K562 (cell line): ENCODE measurements around the gene PDE4D. TPM values are rescaled to one million over a fixed set of nuclear protein-coding genes. Genes with fewer than 3 reads are reported as not detected.

ENCODE experiments used
- ATAC-seq: fragments of 200-7000 bp; cut with Tn5 transposase; 3 replicates; pipeline ENCODE4 v1.9.1; 2020; ENCODE audit warnings: moderate library complexity
- BruUV-seq: library from RNA; stranded (reverse); fragments of 400-500 nt; replicated peaks from 2 replicates; lab custom pipeline; 2021; lab: Mats Ljungman, UMichigan
- CTCF ChIA-PET: fragments of 300-600 bp; formaldehyde crosslinking; extraction: SDS; loops from one replicate; lab custom pipeline; 2021; ENCODE audit warnings: low intra/inter-chr PET ratio; lab: Yijun Ruan, JAX
- POLR2A ChIA-PET: fragments of 300-600, 350-650 bp; sonication (Branson Sonifier 250); formaldehyde crosslinking; extraction: SDS; loops from one replicate; lab custom pipeline; 2021; ENCODE audit warnings: antibody characterized with exemption, inconsistent platforms; lab: Yijun Ruan, JAX
- DNase-seq, 4 experiments: peaks; one replicate each; pipeline versions ENCODE4 v3.0.0 to v3.0.0-alpha.2; 2011 to 2018; ENCODE audit warnings: low spot score in 3 of 4, mixed read lengths in 3 of 4; ENCODE audit errors: extremely low read depth in 1 of 4
- FAIRE-seq: peaks from 2 replicates; lab custom pipeline; 2011; peaks lifted over from hg19 to GRCh38; lab: Jason Lieb, UNC
- H2AFZ ChIP-seq: 2 replicates; pipeline ENCODE4 v1.6.0; 2011; ENCODE audit warnings: low read depth, low read length, control low read depth, inconsistent platforms
- H3K27ac ChIP-seq: fragments of 200-600 bp; 3 replicates; pipeline ENCODE4 v1.8.0; 2011; ENCODE audit warnings: low read depth, mild to moderate bottlenecking, control low read depth, inconsistent platforms, low read length, moderate library complexity, mixed read lengths; ENCODE audit errors: extremely low read depth
- H3K27me3 ChIP-seq, 2 experiments: fragments of 300-600 bp in 1 of 2; 2 replicates in 1 of 2; 3 replicates in 1 of 2; pipeline versions ENCODE4 v1.6.0 to v1.8.0; 2011; ENCODE audit warnings: inconsistent platforms in 2 of 2, low read length in 2 of 2, mild to moderate bottlenecking in 1 of 2, mixed read lengths in 1 of 2, moderate library complexity in 1 of 2; ENCODE audit not compliant: control insufficient read depth in 2 of 2, insufficient read depth in 2 of 2
- H3K36me3 ChIP-seq: fragments of 300-600 bp; 3 replicates; pipeline ENCODE4 v1.8.0; 2011; ENCODE audit warnings: mild to moderate bottlenecking, low read length, inconsistent platforms; ENCODE audit not compliant: control insufficient read depth, insufficient read depth
- H3K4me1 ChIP-seq, 2 experiments: fragments of 200-600 bp in 1 of 2; replicated peaks in 1 of 2; 2 replicates in 1 of 2; 3 replicates in 1 of 2; pipeline versions ENCODE4 v1.5.1 to v1.8.0; 2011; ENCODE audit warnings: inconsistent platforms in 2 of 2, low read length in 2 of 2, mild to moderate bottlenecking in 1 of 2, mixed read lengths in 1 of 2, moderate library complexity in 1 of 2; ENCODE audit not compliant: control insufficient read depth in 2 of 2, insufficient read depth in 2 of 2
- H3K4me2 ChIP-seq: 2 replicates; pipeline ENCODE4 v1.6.1; 2011; ENCODE audit warnings: low read length, control low read depth, inconsistent platforms, mixed read lengths; ENCODE audit not compliant: insufficient read depth
- H3K4me3 ChIP-seq: fragments of 200-600 bp; sonication (generic), shearing (Covaris generic); 2 replicates; pipeline ENCODE4 v1.5.1; 2016; ENCODE audit warnings: control low read depth, inconsistent platforms
- H3K79me2 ChIP-seq: fragments of 200-600 bp; 3 replicates; pipeline ENCODE4 v1.8.0; 2011; ENCODE audit warnings: low read length, inconsistent platforms; ENCODE audit not compliant: control insufficient read depth, insufficient read depth
- H3K9ac ChIP-seq, 2 experiments: 2 replicates each; pipeline versions ENCODE4 v1.6.0 to v1.6.1; 2011; ENCODE audit warnings: low read depth in 2 of 2, low read length in 2 of 2, control low read depth in 1 of 2, inconsistent platforms in 1 of 2, mild to moderate bottlenecking in 1 of 2, mixed read lengths in 1 of 2; ENCODE audit not compliant: insufficient read depth in 1 of 2
- H3K9me1 ChIP-seq: one replicate; pipeline ENCODE4 v1.6.0; 2011; ENCODE audit warnings: inconsistent platforms, mild to moderate bottlenecking, low read length, moderate library complexity; ENCODE audit not compliant: control insufficient read depth, insufficient read depth
- H3K9me3 ChIP-seq: replicated peaks from 2 replicates; pipeline ENCODE4 v1.5.1; 2011; ENCODE audit warnings: low read depth, low read length, inconsistent platforms; ENCODE audit not compliant: control insufficient read depth, insufficient read depth
- H4K20me1 ChIP-seq: replicated peaks from 2 replicates; pipeline ENCODE4 v1.6.1; 2011; ENCODE audit warnings: low read length, inconsistent platforms, mixed read lengths; ENCODE audit not compliant: control insufficient read depth, insufficient read depth
- CEBPG ChIP-seq, 3 experiments: fragments of 200-800 bp in 1 of 3; sonication (Bioruptor generic) in 1 of 3; sonication (generic) in 1 of 3; formaldehyde crosslinking in 1 of 3; IDR thresholded peaks in 2 of 3; conservative IDR thresholded peaks in 1 of 3; 2 replicates each; pipeline versions ENCODE4 v1.6.1 to v1.8.0; 2016 to 2022; ENCODE audit warnings: missing compliant biosample characterization in 2 of 3, missing genetic modification characterization in 2 of 3, mild to moderate bottlenecking in 1 of 3, missing genetic modification reagents in 1 of 3
- ELF2 ChIP-seq: fragments of 250-450 bp; sonication (Bioruptor Pico); IDR thresholded peaks from 2 replicates; pipeline ENCODE4 v1.5.0; 2021; ENCODE audit warnings: mild to moderate bottlenecking
- ZNF324 ChIP-seq: fragments of 250-450 bp; sonication (Bioruptor Pico); IDR thresholded peaks from 2 replicates; pipeline ENCODE4 v1.4.0; 2020; ENCODE audit warnings: mild to moderate bottlenecking
- ZNF436 ChIP-seq: fragments of 250-450, 450-650 bp; sonication (Bioruptor Pico); formaldehyde crosslinking; IDR thresholded peaks from 2 replicates; pipeline ENCODE4 v1.7.0; 2020; ENCODE audit warnings: mild to moderate bottlenecking
- WGBS: fragments of 100-300 bp; shearing (Covaris generic); methylation state at CpG from one replicate; pipeline ENCODE4 v1.1.6; 2016; ENCODE audit warnings: low coverage, mixed read lengths; ENCODE audit not compliant: insufficient coverage; ENCODE audit errors: missing lambda C conversion rate; 5-methylcytosine and 5-hydroxymethylcytosine counted together
- in situ Hi-C: fragments of 300-500 bp; cut with MboI; formaldehyde crosslinking; loops from 4 replicates; pipeline ENCODE4 v1.15.0; 2018; ENCODE audit warnings: inconsistent platforms, mixed read lengths
- intact Hi-C: fragments of 100-400 bp; cut with micrococcal nuclease; formaldehyde crosslinking; loops from 2 replicates; pipeline ENCODE4 v1.14.2; 2022
- polyA plus RNA-seq, 8 experiments: library from polyadenylated mRNA; depleted of rRNA in 4 of 8; stranded (reverse) in 5 of 8; unstranded in 3 of 8; fragments of >200 nt; fragmentation: Nextera tagmentation in 2 of 8; fragmentation: Illumina TruSeq in 1 of 8; extraction: Ambion mirVana in 2 of 8; extraction: Trizol in 1 of 8; gene quantifications; 2 replicates each; pipeline versions ENCODE4 v1.2.1 to v1.2.3, GENCODE V29; 2011 to 2014; ENCODE audit warnings: inconsistent platforms in 1 of 8, missing spikeins in 1 of 8
- total RNA-seq, 7 experiments: library from RNA; depleted of rRNA in 6 of 7; stranded (reverse); fragments of >200 nt in 6 of 7; fragmentation: Illumina TruSeq in 2 of 7; extraction: Trizol in 2 of 7; gene quantifications; 2 replicates each; pipeline versions ENCODE4 v1.2.1 to v1.2.3, GENCODE V29; 2011 to 2021; ENCODE audit warnings: low replicate concordance in 1 of 7
- TF ChIP-seq, protein P1 (sequence below), 2 experiments: IDR thresholded peaks in 1 of 2; conservative IDR thresholded peaks in 1 of 2; 2 replicates each; pipeline ENCODE4 v1.6.1; 2016; ENCODE audit warnings: low read depth in 2 of 2, mild to moderate bottlenecking in 1 of 2, missing compliant biosample characterization in 1 of 2, missing genetic modification characterization in 1 of 2, moderate library complexity in 1 of 2

The PDE4D gene
- total and polyA plus RNA-seq, 9 of the 15 experiments (the other 6 are each of a cell fraction or from before 2014, with no cell fraction given): 0.04 to 0.46 (median 0.13) TPM

DNA sequence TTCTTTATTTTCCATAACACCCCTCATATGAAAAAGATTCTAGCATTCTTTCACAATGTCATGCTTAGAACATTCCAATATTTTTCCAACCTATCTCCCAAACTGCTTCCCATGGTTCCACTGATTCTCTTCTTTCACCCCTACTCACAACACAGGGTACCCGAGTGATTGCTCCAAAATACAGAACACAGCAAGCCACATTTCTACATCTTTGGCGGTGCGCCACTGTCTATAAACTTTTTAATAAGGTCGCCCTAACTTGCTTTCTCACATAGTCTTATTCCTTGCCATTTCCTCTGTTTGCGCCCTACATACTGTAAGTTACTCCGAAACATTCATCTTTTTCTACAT lies 793.6 kb downstream of the PDE4D start:
- Histone ChIP-seq H3K27ac (no peak overlapping the region), H3K36me3 (no peaks in the 10 kb centered on the region), H3K4me2 (no peak overlapping the region), H3K9me3 (no peaks in the 10 kb centered on the region), H3K4me3 (no peak overlapping the region), H4K20me1 (no peaks in the 10 kb centered on the region), H3K27me3 (no peaks in the 10 kb centered on the region), H3K79me2 (no peaks in the 10 kb centered on the region), H3K9me1 (no peaks in the 10 kb centered on the region), H2AFZ (no peak overlapping the region), H3K9ac (no peak overlapping the region), H3K4me1 (no peaks in the 10 kb centered on the region)
- no TSS peak for BruUV-seq
- TF ChIP-seq ZNF324 (CRISPR knock-in tag) (no peak), ELF2 (CRISPR knock-in tag) (no peak), CEBPG (CRISPR knock-in tag; IDR thresholded peaks at IDR 0.05) (no peak), CEBPG (tag; conservative IDR thresholded peaks at IDR 0.05 in 1 of 2, IDR thresholded peaks at IDR 0.05 in 1 of 2) (no peak), ZNF436 (CRISPR knock-in tag) (no peak)
- TF ChIP-seq, protein P1, sequence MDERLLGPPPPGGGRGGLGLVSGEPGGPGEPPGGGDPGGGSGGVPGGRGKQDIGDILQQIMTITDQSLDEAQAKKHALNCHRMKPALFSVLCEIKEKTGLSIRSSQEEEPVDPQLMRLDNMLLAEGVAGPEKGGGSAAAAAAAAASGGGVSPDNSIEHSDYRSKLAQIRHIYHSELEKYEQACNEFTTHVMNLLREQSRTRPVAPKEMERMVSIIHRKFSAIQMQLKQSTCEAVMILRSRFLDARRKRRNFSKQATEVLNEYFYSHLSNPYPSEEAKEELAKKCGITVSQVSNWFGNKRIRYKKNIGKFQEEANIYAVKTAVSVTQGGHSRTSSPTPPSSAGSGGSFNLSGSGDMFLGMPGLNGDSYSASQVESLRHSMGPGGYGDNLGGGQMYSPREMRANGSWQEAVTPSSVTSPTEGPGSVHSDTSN (CRISPR knock-in tag; IDR thresholded peaks at IDR 0.05; ENCODE audit: low read depth): no peak
- TF ChIP-seq, protein P1 (tag; conservative IDR thresholded peaks at IDR 0.05; ENCODE audit: low read depth): no peak
- no peak for ATAC-seq
- no peak for DNase-seq
- ChIA-PET POLR2A (no interaction called here), CTCF (no interaction called here)
- FAIRE-seq: no peak
- intact Hi-C loops (no loop called here), in situ Hi-C loops (no loop called here)
- WGBS: 0% methylated on average over 6 of the region's 6 CpGs
